PC-9 (cell line): Measurements from ENCODE around the gene KRT222. TPM values are rescaled to one million over a fixed set of nuclear protein-coding genes. Genes with fewer than 3 reads are reported as not detected.

Source experiments
- BruUV-seq: library from RNA; stranded (reverse); fragments of 400-500 nt; replicated peaks from 2 replicates; lab custom pipeline; 2021; lab: Mats Ljungman, UMichigan
- CTCF ChIA-PET: fragments of 300-600 bp; sonication (Branson Sonifier 250); formaldehyde crosslinking; loops from one replicate; lab custom pipeline; 2022; ENCODE audit warnings: antibody characterized with exemption; lab: Charles Lee
- POLR2A ChIA-PET: fragments of 300-600 bp; sonication (Branson Sonifier 250); formaldehyde crosslinking; loops from one replicate; lab custom pipeline; 2022; ENCODE audit warnings: antibody characterized with exemption; ENCODE audit not compliant: unreplicated experiment; lab: Charles Lee
- DNase-seq, 2 experiments: peaks; one replicate each; pipeline versions ENCODE4 v3.0.0 to v3.0.0-alpha.2; 2015 to 2022; ENCODE audit warnings: mixed read lengths in 1 of 2
- H2AFZ ChIP-seq: fragments of 200-600 bp; sonication (generic); 2 replicates; pipeline ENCODE4 v1.8.1; 2017; ENCODE audit warnings: antibody characterized with exemption
- H3F3A ChIP-seq: fragments of 200-600 bp; sonication (generic); 2 replicates; pipeline ENCODE4 v1.8.1; 2017; ENCODE audit warnings: antibody characterized with exemption, mild to moderate bottlenecking, low read depth; ENCODE audit not compliant: insufficient read depth
- H3K27ac ChIP-seq: fragments of 200-600 bp; sonication (generic); 2 replicates; pipeline ENCODE4 v1.6.1; 2016; ENCODE audit warnings: mixed run types
- H3K27me3 ChIP-seq: fragments of 200-600 bp; sonication (generic); 2 replicates; pipeline ENCODE4 v1.6.1; 2016; ENCODE audit warnings: low read depth, mixed run types; ENCODE audit not compliant: insufficient read depth
- H3K36me3 ChIP-seq: fragments of 200-600 bp; sonication (generic); 2 replicates; pipeline ENCODE4 v1.6.1; 2016; ENCODE audit warnings: low read depth, mixed run types
- H3K4me1 ChIP-seq: fragments of 200-600 bp; sonication (generic); replicated peaks from 2 replicates; pipeline ENCODE4 v1.6.1; 2016; ENCODE audit warnings: mixed run types; ENCODE audit not compliant: insufficient read depth
- H3K4me2 ChIP-seq: fragments of 200-600 bp; sonication (generic); 2 replicates; pipeline ENCODE4 v1.6.1; 2017; ENCODE audit warnings: mixed run types
- H3K4me3 ChIP-seq: fragments of 200-600 bp; sonication (generic); 2 replicates; pipeline ENCODE4 v1.6.1; 2016; ENCODE audit warnings: mixed run types
- H3K79me2 ChIP-seq: fragments of 200-600 bp; sonication (generic); 2 replicates; pipeline ENCODE4 v1.6.1; 2017; ENCODE audit warnings: low read depth, mixed run types
- H3K9me2 ChIP-seq: fragments of 200-600 bp; sonication (generic); 2 replicates; pipeline ENCODE4 v1.8.1; 2017; ENCODE audit warnings: mild to moderate bottlenecking; ENCODE audit not compliant: insufficient read depth
- H3K9me3 ChIP-seq: fragments of 200-600 bp; sonication (generic); 2 replicates; pipeline ENCODE4 v1.8.1; 2016; ENCODE audit warnings: low read depth; ENCODE audit not compliant: insufficient read depth
- H4K20me1 ChIP-seq: fragments of 200-600 bp; sonication (generic); 2 replicates; pipeline ENCODE4 v1.8.1; 2017; ENCODE audit not compliant: insufficient read depth
- CTCF ChIP-seq: fragments of 200-600 bp; sonication (generic); conservative IDR thresholded peaks from 2 replicates; pipeline ENCODE4 v1.6.1; 2017; ENCODE audit warnings: mixed run types, antibody characterized with exemption, mild to moderate bottlenecking, moderate library complexity
- EZH2 ChIP-seq: fragments of 200-600 bp; sonication (generic); IDR thresholded peaks from 2 replicates; pipeline ENCODE4 v1.8.0; 2017; ENCODE audit warnings: antibody characterized with exemption, low read depth
- intact Hi-C: fragments of 100-400 bp; cut with micrococcal nuclease; formaldehyde crosslinking; loops from one replicate; pipeline ENCODE4 v1.10.0; 2022; ENCODE audit not compliant: unreplicated experiment
- total RNA-seq: library from RNA; stranded (reverse); gene quantifications from 2 replicates; pipeline ENCODE4 v1.2.3, GENCODE V29; 2021

KRT222 gene
- total RNA-seq, 1 experiment from 2014 or later, result not detected

DNA sequence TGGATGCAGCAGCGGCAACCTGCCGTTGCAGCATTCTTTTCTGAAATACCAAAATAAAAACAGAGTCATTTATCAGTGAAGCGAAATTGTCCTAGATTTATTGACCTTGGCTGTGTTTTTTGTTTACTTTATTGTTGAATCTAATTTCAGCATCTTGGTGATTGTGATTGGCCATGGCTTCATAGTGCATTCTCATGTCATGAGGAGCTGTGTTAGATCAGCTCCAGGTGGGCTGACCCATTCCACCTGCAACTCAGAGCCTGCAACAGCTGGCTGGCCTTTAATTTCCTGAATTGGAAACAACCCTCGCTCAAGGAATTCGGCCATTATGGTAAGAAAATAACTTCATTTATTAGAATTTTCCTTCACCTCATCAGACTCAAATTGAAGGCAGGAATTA is 22.1 kb upstream of the KRT222 start:
- TF ChIP-seq CTCF (no peak), EZH2 (no peak)
- Histone ChIP-seq H3K36me3 (no peaks in the 10 kb centered on the region), H3K4me2 (no peak overlapping the region), H2AFZ (no peak overlapping the region), H3K4me1 (no peaks in the 10 kb centered on the region), H4K20me1 (no peaks in the 10 kb centered on the region), H3K9me2 (no peaks in the 10 kb centered on the region), H3K27ac (no peak overlapping the region), H3K4me3 (no peak overlapping the region), H3K9me3 (no peaks in the 10 kb centered on the region), H3K79me2 (no peaks in the 10 kb centered on the region), H3K27me3 (no peaks in the 10 kb centered on the region), H3F3A (no peaks in the 10 kb centered on the region)
- intact Hi-C loops, result no loop called here
- ChIA-PET CTCF (no interaction called here), POLR2A (no interaction called here)
- no TSS peak for BruUV-seq
- no peak for DNase-seq

- no peaks in the 10 kb centered on the region for H3F3A ChIP-seq
- H3K27me3 ChIP-seq, result no peaks in the 10 kb centered on the region
- H3K36me3 ChIP-seq, result no peaks in the 10 kb centered on the region
- no peaks in the 10 kb centered on the region for H3K9me2 ChIP-seq
- no peaks in the 10 kb centered on the region for H3K9me3 ChIP-seq
- no peaks in the 10 kb centered on the region for H4K20me1 ChIP-seq
- no peak overlapping the region for H3K4me3 ChIP-seq
- ChIA-PET POLR2A (no interaction called here), CTCF (no interaction called here)
- DNase-seq, result no peak
- no peaks in the 10 kb centered on the region for H3K4me1 ChIP-seq
- intact Hi-C loops, result no loop called here
- BruUV-seq, result no TSS peak
- no peak overlapping the region for H3K27ac ChIP-seq
- H2AFZ ChIP-seq, result no peak overlapping the region
- TF ChIP-seq EZH2 (no peak), CTCF (no peak)
- no peaks in the 10 kb centered on the region for H3K79me2 ChIP-seq
- H3K4me2 ChIP-seq, result no peak overlapping the region
Observed at GRCh38 chr17:40686192-40686591, 21.2 kb upstream of the KRT222 start.

GRCh38 chr17:40680998-40681397 is 16.0 kb upstream of the KRT222 start:
- Histone ChIP-seq H3F3A (0 out of 2 replicates have a peak, but pooled peaks cover 3% of the 10 kb centered on the region), H3K27me3 (no peaks in the 10 kb centered on the region), H3K9me3 (no peaks in the 10 kb centered on the region), H3K4me2 (no peak overlapping the region), H3K9me2 (no peaks in the 10 kb centered on the region), H4K20me1 (no peaks in the 10 kb centered on the region), H3K4me1 (peaks cover 14% of the 10 kb centered on the region), H3K79me2 (no peaks in the 10 kb centered on the region), H3K4me3 (no peak overlapping the region), H3K27ac (no peak overlapping the region), H3K36me3 (no peaks in the 10 kb centered on the region), H2AFZ (no peak overlapping the region)
- ChIA-PET POLR2A (interaction anchor here (0.5 kb wide), 1 partner anchor 56 kb away, joined by 3 read pairs; no protein-coding TSS in a partner anchor), CTCF (interaction anchor here (0.6 kb wide), 1 partner anchor 61 kb away, joined by 4 read pairs; no protein-coding TSS in a partner anchor)
- no peak for DNase-seq
- intact Hi-C loops, result no loop called here
- TF ChIP-seq CTCF (no peak), EZH2 (no peak)
- BruUV-seq, result no TSS peak
